ENCODE results near the gene OSMR.
A peak's percentile ranks its signal among the peaks of the same experiment; 100 is the strongest.

OSMR gene

DNA sequence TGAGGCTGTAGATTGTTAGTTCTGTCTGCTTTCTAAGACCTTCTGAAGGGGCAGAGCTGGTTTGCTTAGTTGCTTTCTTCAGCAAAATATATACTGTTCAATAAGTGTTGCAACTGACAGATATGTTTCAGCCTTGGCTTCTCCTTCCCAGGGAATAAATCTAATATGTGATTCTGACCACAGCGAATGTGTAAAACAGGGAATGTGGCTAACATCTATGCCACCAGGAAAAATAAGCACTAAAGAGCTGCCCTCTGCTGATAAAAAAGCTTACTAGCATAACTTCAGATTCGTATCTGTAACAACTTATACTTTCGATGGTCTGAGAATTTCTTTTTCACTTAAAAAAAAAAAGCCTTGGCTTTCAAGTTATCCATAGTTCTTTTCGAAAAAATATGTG, 13.0 kb upstream of the OSMR start:
- H3K27ac ChIP-seq: no peak overlapping the region
- peak; percentile 46 for TF ChIP-seq CTCF (conservative IDR thresholded peaks at IDR 0.05)

- TF ChIP-seq CTCF (conservative IDR thresholded peaks at IDR 0.05): no peak
- no peak overlapping the region for H3K27ac ChIP-seq
Measured at GRCh38 chr5:38835887-38836286, 9.9 kb upstream of the OSMR start.

DNA sequence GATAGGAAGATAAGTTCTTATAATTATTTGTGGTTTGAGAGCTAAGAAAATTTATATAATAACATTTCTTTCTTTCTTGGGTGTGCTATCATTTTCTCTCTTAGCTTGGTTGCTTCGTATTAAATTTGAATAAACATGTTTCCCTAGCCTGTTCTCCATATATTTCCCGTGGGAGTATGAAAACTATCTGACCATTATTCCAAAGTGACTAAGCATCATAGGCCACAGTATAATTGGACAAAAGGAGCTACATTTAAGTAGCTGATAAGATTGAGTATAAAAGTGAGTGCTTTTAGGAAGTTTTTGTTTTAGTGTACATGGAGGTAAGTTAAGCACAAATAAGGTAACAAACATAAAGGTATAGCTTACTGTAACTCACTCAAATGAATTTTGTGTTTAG, 8.4 kb upstream of the OSMR start:
- no peak for TF ChIP-seq CTCF (conservative IDR thresholded peaks at IDR 0.05)
- H3K27ac ChIP-seq: no peak overlapping the region

DNA sequence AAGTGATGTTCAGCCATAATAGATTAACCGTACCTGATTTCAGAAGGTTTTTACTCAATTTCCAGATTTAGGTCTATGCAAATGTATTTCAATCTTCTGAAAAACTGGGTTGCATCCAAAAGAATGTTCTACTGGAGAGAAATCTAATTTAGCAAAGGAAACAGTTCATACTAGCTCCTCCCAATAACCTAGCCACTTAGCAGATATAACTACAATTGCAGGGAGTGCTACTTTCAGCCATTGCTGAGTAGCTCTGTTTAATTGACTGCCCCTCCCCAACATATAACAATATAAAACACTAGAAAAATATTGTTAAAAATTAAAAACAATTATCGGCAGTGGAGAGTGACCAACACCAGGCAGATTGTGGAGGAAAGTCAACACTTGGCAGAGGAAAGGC, 7.9 kb upstream of the OSMR start:
- TF ChIP-seq CTCF (conservative IDR thresholded peaks at IDR 0.05): no peak

GRCh38 chr5:38843665-38844064, 2.1 kb upstream of the OSMR start:
- no peak overlapping the region for H3K27ac ChIP-seq
- TF ChIP-seq CTCF (conservative IDR thresholded peaks at IDR 0.05): no peak

More for the DNA sequence above, 7.9 kb upstream of the OSMR start:
- no peak overlapping the region for H3K27ac ChIP-seq

GRCh38 chr5:38846379-38847011, 683 bp downstream of the OSMR start:
- peak overlapping the region; percentile 83 for H3K27ac ChIP-seq
- TF ChIP-seq CTCF (conservative IDR thresholded peaks at IDR 0.05): no peak

GRCh38 chr5:38847559-38848347, 1.9 kb downstream of the OSMR start:
- TF ChIP-seq CTCF (conservative IDR thresholded peaks at IDR 0.05): no peak; the same call in 1 of the 2 replicates
- no peak overlapping the region for H3K27ac ChIP-seq

Measured in VCaP (cell line).